HG03139 (cell line): ENCODE results near the gene AOX1.
"Not testable (repeated sequence)": the region's sequence is repeated elsewhere in the genome, so short reads cannot be mapped to it uniquely, and the experiment has no call there.

Source experiments
- ATAC-seq: cut with Tn5 transposase; IDR thresholded peaks from one replicate; pipeline ENCODE4 v1.9.1; 2021; ENCODE audit not compliant: unreplicated experiment

The AOX1 gene

DNA sequence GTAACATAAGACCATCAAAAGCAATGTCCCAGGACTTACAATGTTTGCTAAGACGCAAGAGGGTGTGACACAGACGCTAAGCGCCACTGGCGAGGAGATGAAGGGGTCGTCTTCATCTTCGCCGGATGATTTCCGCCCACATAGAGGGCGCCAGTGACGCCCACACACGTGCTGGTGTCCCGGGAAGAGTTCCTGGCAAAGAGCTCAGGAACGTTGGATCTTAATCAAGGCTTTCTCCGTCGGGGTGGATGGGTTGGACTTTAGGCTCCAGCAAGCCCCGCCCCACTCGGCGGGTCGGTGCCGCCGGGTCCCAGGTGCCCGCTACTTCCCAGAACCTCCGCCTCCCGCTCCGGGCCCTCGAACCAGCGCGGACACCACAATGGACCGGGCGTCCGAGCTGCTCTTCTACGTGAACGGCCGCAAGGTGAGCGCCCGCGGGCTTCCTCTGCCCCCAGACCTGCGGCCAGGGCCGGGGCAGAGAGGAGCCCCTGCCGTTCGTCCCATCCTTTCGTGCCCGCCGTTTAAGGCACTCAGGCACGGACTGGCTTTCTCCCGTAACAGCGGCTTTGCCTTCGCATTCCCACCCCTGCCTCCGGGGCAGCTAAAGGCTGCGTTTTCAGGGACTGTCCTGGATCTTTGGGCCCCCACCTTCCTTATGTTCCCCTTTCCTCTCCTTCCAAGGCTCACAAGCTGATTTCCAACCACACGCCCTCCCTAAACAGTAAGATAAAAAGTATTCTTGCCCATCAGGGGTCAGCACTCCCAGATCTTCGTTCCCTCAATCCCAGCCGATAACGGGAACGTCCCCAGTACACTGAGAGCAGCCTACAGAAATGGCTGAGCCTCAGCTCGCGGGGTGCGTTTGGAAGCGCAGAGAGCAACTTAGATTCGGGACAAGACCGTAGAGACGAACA is at the start of gene AOX1:
Gene AOX1 (plus strand): TSS at position 285 of the 914 bp plus-strand sequence. CDS start 95 bp downstream, at position 380.
- no peak for ATAC-seq

DNA sequence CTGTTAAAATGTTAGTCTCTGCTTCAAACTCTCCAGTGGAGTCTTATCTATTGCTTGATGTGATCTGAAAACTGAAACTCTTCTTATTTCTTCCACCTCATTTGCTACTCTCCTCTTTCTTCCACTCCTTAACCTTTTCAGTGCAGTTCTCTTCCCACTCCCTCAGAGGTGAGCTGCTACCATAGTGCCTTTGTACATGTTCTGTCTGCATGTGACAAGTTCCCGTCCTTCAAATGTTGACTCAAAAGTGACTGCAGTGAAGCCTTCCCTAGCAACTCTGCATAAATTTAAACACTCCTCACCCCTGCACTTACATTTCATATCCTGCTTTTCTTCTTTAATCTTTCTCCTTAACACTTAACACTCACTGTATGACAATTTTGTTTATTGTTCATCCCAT is 47.7 kb upstream of the AOX1 start:
- ATAC-seq: no peak

DNA sequence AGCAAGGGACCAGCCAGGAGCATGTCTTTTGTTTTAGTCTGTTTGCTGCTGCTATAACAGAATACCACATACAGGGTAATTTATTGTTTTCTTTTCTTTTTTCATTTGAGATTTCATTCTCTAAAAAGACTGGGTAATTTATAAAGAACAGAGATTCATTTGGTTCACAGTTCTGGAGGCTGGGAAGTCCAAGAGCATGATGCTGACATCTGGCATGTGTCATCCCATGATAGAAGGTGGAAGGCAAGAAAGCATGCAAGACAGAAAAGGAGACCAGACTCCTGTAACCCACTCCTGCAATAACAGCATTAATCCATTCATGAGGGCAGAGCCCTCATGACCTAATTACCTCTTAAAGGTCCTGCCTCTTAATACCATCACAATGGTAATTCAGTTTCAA is 45.0 kb upstream of the AOX1 start:
- no peak for ATAC-seq

- not testable (repeated sequence) for ATAC-seq
These were observed 19.2 kb upstream of the AOX1 start for GRCh38 chr2:200566596-200566995.

GRCh38 chr2:200567932-200568331 is 17.9 kb upstream of the AOX1 start:
- no peak for ATAC-seq

DNA sequence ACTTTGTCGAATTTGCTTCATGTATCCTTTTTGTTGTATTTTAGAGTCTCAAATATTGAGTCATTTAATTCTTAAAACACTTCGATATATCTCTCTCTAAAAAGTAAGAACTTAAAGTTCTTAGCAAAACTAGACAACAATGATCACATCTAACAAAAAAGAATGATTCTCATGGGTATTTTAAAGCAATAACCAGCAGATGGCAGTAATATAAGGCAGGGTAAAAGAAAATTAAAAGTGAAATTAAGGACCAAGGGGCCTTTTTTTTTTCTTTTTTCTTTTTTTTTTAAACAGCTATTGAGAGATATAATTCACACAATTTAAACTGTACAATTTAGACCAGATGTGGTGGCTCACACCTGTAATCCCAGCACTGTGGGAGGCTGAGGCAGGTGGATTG is 9.9 kb upstream of the AOX1 start:
- ATAC-seq: no peak

DNA sequence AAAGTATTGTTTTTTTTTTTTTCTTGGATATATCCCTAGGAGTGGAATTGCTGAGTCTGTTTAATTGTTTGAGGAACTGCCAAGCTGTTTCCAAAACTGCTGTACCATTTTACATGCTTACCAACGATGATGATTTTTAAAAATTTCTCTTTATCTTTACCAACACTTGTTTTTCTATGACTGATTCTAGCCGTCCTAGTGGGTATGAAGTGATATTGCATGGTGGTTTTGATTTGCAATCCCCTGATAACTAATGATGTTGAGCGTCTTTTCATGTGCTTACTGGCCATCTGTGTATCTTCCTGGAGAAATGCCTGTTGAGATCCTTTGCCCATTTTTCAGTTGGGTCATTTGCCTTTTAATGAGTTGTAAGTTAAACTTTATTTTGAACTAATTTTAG is 8.8 kb upstream of the AOX1 start:
- ATAC-seq: no peak

DNA sequence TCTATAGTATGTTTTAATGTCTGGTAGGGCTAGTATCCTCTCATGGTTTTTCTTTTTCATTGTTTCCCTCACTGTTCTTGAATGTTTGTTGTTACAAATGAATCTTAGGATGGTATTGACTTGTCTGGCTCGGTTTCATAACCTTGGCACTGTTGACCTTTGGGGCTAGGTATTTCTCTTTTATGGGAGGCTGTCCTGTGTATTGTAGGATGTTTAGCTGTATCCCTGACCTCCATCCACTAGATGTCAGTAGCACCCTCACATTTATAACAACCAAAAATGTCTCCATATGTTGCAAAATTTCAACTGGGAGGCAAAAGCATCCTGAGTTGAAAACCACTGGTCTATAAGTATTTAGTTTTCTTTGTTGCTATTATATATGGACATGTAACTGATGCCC is 7.0 kb upstream of the AOX1 start:
- no peak for ATAC-seq

GRCh38 chr2:200584639-200585038 is 1.2 kb upstream of the AOX1 start:
- no peak for ATAC-seq

DNA sequence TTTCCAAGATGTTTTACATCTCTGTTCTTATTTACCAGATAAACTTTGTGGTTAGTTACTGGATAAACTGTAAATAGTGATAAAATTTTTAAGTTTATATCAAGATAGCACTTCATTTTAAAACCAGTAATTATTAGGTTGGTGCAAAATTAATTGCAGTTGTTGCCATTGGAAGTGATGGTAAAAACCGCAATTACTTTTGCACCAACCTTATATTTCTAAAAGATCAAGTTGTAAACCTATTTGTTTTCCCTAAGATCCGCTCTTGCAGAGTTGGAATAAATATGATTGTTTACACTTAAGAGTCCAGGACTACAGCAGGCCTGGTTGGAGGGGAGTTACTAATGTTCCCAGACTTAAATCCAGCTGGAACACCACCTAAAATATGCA is 479 bp upstream of the AOX1 start:
- ATAC-seq: no peak

- ATAC-seq: no peak
These were observed 796 bp downstream of the AOX1 start for GRCh38 chr2:200586644-200586975.

DNA sequence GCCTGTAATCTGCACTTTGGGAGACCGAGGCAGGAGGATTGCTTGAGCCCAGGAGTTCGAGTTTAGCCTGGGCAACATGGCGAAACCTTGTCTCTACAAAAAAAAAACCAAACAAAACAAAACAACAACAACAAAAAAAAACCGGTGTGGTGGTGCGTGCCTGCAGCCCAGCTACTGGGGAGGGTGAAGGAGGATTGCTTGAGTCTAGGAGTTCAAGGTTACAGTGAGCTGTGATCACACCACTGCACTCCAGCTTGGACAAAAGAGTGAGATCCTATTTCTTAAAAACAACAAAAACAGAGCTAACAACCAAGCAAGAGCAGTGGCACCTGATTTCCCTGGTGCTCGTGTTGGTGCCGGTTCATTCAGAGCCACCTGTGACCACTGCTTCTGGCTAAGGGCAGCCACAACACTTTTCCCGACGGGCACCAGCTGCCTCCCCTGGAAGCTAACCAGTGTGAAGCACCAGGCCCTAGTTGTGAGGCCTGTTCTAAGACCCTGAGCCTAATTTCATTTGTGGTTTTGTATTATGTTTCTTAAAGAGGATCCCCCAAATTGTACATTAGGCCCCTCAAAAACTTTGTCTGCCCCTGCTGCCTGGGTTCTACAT is 1.3 kb downstream of the AOX1 start:
- no peak for ATAC-seq

DNA sequence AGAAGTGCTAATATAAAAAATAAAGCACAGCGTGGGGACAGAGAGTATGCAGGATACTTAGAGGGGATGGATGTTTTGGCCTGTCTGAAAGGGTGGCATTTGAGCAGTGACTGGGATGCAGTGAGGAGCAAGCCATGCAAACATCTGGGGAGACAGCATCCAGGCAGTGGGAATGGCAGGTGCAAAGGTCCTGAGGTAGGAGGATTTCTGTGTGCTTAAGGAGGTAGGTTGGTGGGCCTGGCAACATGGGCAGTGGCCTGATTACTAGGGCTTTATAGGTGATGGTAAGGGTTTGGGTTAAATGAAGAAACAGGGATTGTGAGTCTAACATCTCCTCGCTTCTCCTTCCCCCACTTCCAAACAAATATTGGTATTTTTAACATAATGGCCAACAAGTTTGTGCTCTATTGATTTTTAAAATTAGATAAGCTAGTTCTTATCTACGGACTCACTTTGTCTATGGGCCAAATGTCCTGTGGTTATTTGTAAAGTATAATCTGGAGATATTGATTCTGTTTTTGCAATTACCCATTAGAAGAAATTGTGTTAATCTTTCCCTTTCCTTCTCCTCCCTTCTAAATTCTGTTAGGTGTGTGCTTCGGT is 2.4 kb downstream of the AOX1 start:
- no peak for ATAC-seq

GRCh38 chr2:200590090-200590489 is 4.3 kb downstream of the AOX1 start:
- ATAC-seq: no peak

- no peak for ATAC-seq
These were observed 5.5 kb downstream of the AOX1 start for GRCh38 chr2:200591308-200591707.

GRCh38 chr2:200592406-200593075 is 6.7 kb downstream of the AOX1 start:
- ATAC-seq: no peak

DNA sequence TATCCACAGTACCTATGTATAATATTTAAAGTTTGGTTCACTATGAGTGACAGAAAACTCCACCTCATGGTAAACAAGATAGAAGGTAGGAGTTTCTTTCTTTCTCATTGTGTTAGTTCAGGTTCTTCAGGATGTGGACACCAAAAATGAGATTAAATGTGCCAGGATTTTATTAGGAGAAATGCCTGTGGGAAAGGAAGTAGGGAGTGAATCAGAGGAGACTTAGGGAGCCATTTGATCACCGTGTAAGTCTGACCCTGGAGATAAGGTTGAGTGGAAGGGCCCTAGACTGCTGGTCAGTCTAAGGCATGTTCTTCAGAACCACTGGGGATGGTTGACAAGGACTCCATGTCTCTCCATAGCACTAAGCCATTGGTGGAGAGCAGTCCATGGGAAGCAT is 8.1 kb downstream of the AOX1 start:
- no peak for ATAC-seq

GRCh38 chr2:200595913-200596312 is 10.1 kb downstream of the AOX1 start:
- no peak for ATAC-seq

DNA sequence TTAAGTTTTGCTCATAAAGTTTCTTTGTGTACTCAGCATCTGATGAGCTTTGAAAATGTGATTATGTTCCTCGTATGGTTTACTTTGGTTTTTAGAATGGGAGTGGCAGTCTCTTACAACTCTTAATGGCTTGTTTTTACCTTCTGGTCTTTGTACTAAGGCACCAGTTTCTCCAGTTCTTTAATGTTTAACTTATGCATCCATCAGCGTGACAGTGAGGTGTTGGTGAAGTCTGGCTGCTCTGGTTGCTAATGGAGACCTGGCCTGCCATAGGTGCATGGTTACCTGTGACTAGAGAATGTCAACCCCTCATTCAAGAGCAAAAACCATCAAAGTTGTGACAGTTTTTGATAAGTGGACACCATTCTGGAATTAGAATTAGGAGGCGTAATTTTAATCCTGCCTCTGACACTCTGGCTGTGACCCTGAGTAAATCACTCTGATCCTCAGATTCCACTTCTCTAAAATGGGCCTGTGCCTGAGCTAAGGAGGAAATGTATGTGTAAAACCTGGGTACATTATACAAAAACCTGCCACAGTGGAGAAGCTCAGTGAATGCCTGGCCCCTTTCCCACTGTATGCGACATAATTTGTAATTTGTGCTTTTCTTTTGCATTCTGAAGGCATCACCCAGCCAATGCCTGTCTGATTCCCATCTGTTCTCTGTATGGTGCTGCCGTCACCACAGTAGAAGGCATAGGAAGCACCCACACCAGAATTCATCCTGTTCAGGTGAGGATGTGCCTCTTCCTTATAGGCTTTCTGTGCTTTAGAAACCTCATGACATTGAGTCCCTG is 11.2 kb downstream of the AOX1 start:
- no peak for ATAC-seq

GRCh38 chr2:200599206-200599605 is 13.4 kb downstream of the AOX1 start:
- ATAC-seq: no peak
